Fibroblast of pulmonary artery (primary cell): Measurements from ENCODE around the gene STAB2.
"Not testable (repeated sequence)": the region's sequence is repeated elsewhere in the genome, so short reads cannot be mapped to it uniquely, and the experiment has no call there.

ENCODE experiments used
- DNase-seq: peaks from one replicate; pipeline ENCODE4 v3.0.0-alpha.2; 2010; ENCODE audit warnings: low read depth
- H3K4me3 ChIP-seq: replicated peaks from 2 replicates; pipeline ENCODE4 v1.5.1; 2011; ENCODE audit warnings: low read depth, mild to moderate bottlenecking, control low read depth, low read length, moderate library complexity
- TF ChIP-seq, protein P1 (sequence below): IDR thresholded peaks from 2 replicates; pipeline ENCODE4 v1.5.1; 2011; ENCODE audit warnings: mild to moderate bottlenecking, control low read depth, low read length, inconsistent platforms; ENCODE audit errors: missing control alignments

The STAB2 gene

DNA sequence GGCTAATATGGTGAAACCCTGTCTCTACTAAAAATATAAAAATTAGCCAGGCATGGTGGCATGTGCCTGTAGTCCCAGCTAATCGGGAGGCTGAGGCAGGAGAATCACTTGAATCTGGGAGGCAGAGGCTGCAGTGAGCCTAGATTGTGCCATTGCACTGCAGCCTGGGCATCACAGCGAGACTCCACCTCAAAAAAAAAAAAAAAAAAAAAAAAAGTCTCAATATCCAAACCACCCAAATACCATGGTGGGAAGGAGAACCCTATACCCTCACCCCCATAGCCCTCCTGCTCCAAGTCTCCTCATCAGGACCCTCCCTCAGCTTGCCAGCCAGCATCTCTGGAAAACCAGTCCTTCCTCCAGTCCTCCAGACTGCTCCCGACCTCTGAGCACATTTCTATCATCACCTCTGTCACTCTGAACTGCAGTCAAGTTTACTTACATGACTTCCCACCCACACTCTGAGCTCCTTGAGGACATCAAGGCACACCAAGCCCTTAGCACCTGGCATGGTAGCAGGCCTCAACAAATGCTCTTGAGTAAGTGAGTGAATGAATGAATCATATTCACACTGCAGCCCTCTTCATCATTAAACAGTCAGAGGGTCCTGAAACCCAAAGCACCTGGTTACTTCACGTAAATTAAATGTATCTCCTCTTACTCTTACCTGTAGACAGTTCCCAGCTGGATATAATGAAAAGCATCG lies 218.7 kb downstream of the STAB2 start:
- no peak overlapping the region for H3K4me3 ChIP-seq
- TF ChIP-seq, protein P1, sequence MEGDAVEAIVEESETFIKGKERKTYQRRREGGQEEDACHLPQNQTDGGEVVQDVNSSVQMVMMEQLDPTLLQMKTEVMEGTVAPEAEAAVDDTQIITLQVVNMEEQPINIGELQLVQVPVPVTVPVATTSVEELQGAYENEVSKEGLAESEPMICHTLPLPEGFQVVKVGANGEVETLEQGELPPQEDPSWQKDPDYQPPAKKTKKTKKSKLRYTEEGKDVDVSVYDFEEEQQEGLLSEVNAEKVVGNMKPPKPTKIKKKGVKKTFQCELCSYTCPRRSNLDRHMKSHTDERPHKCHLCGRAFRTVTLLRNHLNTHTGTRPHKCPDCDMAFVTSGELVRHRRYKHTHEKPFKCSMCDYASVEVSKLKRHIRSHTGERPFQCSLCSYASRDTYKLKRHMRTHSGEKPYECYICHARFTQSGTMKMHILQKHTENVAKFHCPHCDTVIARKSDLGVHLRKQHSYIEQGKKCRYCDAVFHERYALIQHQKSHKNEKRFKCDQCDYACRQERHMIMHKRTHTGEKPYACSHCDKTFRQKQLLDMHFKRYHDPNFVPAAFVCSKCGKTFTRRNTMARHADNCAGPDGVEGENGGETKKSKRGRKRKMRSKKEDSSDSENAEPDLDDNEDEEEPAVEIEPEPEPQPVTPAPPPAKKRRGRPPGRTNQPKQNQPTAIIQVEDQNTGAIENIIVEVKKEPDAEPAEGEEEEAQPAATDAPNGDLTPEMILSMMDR: no peak
- DNase-seq: no peak

DNA sequence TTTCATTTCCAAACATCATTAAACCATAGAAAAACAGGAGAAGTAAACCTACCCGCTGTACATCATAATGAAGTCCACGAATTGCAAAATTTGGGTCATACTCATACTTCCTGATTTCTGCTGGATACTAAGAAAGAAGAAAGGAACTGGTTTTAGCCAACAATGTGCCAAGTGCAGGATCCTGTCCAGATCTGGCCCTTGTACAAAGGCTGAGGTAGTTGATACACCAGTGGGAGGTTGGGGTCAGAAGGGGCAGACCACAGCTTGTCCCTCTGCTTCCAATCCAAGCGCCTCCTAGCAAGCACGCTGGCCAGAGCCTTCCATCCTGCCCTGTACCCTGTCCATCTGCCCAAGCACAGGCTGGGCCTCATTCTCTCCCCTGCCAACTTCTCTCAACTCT lies 219.7 kb downstream of the STAB2 start:
- H3K4me3 ChIP-seq: no peak overlapping the region
- TF ChIP-seq, protein P1: no peak
- DNase-seq: peak; percentile 87

DNA sequence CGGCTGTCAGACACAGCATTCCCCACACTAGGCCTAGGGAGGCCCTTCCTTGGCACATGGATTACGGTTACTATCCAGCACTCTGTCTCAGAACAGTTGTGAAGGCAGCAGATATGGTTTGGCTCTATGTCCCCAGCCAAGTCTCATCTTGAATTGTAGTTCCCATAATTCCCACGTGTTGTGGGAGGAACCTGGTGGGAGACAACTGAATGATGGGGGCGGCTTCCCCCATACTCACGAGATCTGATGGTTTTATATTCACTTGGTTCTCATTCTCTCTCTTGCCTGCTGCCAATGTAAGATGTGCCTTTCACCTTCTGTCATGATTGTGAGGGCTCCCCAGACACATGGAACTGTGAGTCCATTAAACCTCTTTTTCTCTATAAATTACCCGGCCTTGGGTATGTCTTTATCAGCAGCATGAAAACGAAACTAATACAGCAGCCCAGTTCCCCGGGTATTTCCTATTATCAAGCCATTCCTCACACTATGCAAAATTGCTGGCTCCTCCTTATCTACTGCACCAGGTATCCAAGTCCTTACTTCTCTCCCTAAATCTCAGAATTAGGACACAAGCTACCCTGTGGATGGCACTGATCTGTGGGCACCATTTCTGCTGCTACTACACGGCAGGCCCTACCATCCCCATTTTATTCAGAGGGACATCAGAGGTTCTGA lies 220.6 kb downstream of the STAB2 start:
- TF ChIP-seq, protein P1: no peak
- H3K4me3 ChIP-seq: no peak overlapping the region
- DNase-seq: no peak

DNA sequence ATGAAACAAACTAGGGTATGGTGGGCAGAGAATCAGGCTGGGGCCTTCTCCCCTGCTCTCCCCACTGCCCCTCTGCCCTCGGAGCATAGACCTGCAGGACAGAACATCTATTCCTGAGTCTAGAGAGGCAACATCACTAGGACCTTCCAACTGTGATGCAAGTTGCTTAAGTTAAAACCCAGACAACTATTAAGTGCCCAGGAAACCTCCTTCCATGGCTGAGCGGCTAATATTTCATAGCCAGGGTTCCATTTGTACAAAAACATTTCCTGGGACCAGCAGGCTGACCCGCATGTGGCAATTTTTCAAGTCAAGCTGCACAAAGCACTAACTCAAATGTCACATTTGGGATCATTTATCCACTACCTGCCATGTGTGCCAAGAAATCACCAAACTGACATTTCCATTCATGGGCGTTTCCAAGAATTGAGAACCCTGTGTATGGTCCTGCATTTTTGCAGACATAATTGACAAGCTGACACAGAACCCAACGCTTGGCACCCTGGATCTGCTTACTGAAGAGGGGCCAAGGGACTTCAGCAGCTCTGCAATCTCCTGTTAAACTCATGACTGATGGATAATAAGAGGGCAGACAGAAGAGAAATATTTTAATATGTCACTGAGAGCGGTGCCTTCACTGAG lies 221.3 kb downstream of the STAB2 start:
- DNase-seq: no peak
- TF ChIP-seq, protein P1: no peak
- H3K4me3 ChIP-seq: no peak overlapping the region

DNA sequence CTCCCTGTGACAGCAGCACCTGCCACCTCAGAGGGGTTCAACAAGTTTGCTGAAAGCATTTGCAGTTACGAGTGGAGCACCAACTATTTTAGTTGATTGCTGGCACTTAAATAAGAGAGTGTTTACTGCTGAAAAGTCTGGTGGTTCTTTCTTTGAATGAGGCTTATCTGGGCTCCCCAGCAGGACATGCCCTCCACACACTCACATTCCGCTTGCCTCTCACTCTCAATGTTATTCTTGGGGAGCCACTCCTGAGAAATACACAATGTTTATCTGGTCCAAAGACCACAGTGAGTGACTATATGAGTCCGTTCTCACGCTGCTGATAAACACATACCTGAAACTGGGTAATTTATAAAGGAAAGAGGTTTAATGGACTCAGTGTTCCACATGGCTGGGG lies 222.1 kb downstream of the STAB2 start:
- no peak for DNase-seq
- no peak overlapping the region for H3K4me3 ChIP-seq
- TF ChIP-seq, protein P1: no peak

DNA sequence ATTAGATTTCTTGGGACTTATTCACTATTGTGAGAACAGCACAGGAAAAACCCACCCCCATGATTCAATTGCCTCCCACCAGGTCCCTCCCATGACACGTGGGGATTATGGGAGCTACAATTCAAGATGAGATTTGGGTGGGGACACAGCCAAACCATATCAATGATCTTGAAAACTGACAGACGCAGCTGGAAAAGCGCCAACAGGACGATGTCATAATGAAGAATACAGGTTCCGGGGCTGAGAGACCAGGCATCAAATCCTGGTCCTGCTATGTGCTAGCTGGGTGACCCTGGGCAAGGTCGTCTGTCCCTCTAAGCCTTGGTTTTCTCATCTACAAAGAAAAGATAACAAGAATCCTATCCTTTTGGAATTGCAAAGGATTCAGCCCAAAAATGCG lies 222.6 kb downstream of the STAB2 start:
- H3K4me3 ChIP-seq, DNase-seq: not testable (repeated sequence)

DNA sequence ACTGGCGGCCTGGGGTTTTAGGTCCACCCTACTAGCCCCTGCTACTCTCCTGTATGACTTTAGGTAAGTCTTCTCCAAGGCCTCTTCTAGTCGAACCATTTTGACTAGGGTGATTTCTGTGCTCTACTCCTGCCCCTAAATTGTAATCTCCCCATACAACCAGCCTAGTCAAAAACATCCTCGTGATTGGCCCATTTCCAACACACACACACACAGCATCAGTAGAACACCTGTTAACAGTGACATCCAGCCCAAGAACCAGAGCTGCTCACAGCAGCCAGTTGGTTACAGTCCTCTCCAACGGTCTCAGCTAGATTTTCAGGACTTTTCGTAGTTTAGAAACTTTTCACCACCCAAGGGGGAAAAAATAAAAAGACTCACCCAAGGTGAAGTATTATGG lies 223.0 kb downstream of the STAB2 start:
- DNase-seq: no peak
- no peak overlapping the region for H3K4me3 ChIP-seq
- TF ChIP-seq, protein P1: no peak
